GM18498 (cell line): ENCODE results near the gene RPH3AL.
"Not testable (repeated sequence)": the region's sequence is repeated elsewhere in the genome, so short reads cannot be mapped to it uniquely, and the experiment has no call there.

ENCODE experiments used
- ATAC-seq: cut with Tn5 transposase; IDR thresholded peaks from one replicate; pipeline ENCODE4 v1.9.1; 2021; ENCODE audit warnings: mild to moderate bottlenecking, moderate library complexity; ENCODE audit not compliant: unreplicated experiment

The RPH3AL gene

DNA sequence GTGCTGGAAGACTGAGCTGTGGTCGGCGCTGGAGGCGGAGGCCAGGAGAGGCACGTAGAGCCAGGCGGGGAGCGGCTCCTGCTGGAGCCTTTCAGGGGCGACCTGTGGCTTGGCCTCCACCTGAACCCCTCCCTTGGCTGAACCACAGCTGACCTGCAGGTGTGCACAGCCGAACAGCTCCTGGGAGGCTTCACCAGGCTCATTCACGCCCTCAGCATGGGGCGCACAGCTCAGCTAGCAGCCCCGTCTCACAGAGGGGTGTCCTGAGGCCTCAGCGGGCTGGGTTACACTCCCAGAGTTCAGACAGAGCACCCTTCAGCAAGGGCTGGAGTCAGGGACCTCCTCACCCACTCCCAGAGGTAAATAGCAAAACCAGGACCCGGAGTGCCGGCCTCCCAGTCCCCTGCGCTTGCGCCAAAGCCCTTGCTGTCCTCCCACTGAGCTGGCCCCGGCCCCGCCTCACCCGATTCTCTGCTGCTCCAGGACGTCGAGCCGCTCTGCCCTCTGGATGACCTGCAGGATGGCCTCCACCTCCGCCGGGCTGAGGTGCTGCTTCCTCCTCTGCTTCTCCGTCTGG, 31.7 kb downstream of the RPH3AL start:
- no peak for ATAC-seq

DNA sequence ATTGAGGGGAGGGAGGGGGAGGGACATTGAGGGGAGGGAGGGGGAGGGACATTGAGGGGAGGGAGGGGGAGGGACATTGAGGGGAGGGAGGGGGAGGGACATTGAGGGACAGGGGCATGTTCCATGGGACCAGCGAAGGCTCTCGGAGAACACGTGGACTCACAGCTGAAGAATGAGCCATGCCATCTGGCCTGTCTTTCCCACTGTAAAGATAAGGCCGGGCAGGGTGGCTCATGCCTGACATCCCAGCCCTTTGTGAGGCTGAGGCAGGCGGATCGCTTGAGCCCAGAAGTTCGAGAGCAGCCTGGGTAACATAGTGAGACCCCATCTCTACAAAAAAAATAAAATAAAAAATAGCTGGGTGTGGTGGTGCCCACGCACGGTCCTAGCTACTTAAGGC, 32.5 kb downstream of the RPH3AL start:
- no peak for ATAC-seq

DNA sequence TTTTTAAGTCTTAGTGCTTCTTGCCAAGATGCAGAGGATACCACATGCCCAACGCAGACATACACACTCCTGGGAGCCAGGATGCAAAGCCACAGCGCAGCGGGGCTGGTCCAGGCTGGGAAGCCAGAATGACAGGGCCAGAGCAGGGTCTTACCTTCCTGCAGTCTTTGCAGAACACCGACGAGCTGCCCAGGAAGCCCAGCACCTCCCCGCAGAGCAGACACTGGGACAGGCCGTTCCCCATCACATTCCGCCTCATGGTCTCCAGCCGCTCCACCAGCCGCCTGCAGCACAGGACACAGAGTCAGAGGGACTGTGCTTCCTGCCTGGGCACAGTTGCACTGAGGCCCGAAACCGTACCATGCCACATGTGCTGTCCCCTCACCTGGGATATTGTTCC, 33.3 kb downstream of the RPH3AL start:
- no peak for ATAC-seq

DNA sequence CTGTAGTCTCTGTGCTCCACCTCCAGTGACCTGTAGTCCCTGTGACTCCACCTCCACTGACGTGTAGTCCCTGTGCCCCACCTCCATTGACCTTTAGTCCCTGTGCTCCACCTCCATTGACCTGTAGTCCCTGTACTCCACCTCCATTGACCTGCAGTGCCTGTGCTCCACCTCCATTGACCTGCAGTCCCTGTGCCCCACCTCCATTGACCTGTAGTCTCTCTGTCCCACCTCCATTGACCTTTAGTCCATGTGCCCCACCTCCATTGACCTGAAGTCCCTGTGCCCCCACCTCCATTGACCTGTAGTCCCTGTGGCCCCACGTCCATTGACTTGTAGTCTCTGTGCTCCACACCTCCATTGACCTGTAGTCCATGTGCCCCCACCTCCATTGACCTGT, 35.5 kb downstream of the RPH3AL start:
- not testable (repeated sequence) for ATAC-seq

DNA sequence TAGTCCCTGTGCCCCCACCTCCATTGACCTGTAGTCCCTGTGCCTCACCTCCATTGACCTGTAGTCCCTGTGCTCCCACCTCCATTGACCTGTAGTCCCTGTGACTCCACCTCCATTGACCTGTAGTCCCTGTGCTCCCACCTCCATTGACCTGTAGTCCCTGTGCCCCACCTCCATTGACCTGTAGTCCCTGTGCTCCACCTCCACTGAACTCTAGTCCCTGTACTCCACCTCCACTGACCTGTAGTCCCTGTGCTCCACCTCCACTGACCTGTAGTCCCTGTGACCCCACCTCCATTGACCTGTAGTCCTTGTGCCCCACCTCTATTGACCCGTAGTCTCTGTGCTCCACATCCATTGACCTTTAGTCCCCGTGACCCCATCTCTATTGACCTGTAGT, 37.2 kb downstream of the RPH3AL start:
- ATAC-seq: not testable (repeated sequence)

DNA sequence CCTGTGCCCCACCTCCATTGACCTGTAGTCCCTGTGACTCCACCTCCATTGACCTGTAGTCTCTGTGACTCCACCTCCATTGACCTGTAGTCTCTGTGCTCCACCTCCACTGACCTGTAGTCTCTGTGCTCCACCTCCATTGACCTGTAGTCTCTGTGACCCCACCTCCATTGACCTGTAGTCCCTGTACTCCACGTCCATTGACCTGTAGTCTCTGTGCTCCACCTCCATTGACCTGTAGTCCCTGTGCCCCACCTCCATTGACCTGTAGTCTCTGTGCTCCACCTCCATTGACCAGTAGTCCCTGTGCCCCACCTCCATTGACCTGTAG, 38.0 kb downstream of the RPH3AL start:
- not testable (repeated sequence) for ATAC-seq

DNA sequence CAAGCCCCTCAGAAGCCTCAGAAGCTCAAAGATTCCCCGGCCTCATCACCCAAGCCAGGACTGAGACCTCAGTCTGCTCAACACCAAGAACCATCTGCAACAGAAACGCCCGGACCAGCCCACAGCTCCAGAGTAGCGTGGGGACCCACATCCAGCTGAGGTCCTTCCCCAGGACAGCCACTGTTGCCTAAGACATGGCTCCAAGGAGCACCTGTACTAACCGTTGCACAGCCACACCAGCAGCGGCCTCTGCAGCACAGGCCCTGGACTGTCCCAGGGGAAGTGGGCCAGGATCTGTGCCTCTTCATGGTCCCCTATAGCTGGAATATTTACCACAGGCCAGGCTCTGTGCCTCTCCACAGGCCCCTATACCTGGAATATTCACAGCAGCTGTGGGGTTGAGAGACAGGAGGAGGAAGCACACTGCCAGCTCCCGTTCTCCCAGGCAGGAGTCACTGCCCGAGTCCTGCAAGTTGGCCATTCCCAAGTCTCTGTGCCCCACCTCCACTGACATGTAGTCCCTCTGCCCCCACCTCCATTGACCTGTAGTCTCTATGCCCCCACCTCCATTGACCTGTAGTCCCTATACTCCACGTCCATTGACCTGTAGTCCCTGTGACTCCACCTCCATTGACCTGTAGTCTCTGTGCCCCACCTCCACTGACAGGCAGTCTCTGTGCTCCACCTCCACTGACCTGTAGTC, 38.5 kb downstream of the RPH3AL start:
- ATAC-seq: no peak

DNA sequence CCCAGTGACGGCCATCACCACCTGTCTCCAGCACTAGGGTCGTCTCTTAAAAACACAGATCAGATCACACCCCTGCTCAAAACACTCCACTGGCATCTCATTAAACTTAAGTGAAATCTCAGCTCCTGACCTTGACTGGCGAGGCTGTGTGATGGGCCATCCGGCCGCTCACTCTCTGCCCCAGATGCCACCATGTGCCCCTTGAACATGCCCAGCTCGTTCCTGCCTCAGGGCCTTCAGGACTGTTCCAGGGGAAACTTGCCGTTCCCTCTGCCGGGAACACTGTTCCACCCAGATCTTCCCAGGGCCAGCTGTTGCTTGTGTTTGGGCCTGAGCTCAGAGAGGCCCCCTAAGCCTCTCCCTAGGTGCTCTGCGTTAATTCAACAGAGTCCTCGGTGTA, 39.4 kb downstream of the RPH3AL start:
- ATAC-seq: no peak

DNA sequence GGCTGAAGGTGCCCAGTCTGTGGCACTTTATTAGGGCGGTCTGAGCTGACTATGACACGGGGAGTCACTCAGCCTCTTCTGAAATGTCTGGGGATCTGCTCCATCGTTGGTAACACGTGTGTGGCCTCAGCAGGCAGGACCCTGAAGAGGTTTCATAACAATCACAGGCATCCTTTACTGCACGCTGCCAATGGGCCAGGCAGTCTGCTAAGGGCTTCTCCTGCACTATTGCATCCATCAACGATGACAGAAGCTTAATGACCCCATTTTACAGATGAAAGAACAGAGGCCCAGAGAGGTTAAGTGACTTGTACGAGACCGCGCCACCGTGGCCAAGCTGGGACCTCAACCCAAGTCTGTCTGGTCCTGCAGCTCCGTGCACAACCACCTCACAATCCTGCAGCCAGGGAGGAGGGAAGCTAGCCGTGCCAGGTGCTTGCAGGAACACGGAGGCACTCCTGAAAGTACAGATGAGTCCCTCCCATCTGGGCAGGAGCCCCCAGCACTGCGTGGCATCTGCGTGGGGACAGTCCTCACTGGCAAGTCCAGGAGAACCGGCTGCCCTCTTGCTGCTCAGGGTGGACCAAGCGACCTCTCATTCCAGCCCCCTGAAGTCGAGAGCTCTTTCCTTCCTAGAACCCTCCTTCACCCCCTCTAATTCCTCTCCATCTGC, 40.0 kb downstream of the RPH3AL start:
- no peak for ATAC-seq

DNA sequence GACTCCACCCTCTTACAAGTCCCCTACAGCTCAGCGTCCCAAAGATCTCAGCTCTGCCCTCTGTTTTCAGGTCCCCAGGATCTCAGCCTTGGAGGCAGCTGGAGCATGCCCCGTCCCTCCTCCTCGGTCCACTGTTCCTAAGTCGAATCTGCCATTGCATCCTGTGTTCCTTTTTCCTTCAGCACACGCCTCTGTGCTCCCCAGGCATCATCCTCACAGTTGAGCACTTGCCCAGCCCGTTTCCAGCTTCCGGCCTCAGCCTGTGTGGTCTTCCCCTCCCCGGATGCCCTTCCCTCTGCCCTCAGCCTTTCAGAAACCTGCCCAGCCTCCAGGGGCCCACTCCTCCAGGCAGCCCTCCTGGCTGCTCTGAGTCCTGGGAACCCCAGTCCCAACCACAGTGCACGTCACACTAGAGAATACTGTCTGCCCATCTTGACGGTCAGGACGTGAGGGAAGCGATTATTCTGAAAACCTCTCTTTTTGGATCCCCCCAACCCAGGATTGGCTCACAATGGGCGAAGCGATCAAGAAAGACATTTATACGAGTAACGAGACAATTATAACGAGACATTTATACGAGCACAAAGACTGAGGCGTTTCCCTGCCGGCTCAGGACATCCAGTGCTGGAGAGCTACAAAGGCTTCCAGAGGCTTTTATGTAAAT, 41.4 kb downstream of the RPH3AL start:
- ATAC-seq: no peak

DNA sequence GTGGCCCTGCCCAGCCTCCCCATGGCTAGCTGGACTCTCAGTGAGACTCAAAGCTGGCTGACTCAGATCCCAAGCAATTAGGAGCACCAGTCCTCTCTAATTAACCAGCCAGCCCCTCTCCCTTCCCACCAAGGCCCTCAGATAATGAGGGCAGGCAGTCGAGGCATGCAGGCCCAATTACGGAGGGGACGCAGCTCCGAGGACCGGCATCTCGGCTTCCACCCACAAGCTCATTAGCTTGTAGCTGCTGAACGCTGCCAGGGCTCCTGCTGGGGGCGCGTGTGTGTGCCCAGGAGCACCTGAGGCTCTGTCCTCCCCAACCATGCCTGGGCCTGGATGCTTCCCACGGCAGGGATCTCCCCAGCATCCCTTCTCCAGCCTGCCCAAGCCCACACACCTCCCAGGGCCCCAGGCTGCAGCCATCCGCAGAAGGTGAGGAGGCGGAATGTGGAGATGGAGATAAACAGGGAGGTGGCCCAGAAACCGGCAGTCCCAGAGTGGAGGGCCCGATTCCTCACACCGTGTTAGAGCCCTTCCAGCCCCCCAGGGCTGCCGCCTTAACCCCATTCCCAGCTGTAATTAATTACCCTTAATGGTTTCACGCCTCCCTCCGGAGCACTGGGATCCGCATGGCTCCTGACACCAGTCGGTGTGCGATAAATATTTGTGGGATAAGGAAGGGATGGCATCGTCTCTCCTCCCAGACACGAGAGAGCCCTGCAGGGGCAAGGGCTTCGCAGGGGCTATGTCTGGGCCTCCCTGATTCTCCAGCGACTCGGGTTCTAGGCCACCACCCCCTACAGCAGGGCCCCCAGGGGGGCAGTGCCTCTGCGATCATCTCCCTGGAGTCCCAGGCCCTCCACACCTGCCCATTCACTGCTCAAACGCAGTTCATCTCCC, 42.2 kb downstream of the RPH3AL start:
- ATAC-seq: no peak

DNA sequence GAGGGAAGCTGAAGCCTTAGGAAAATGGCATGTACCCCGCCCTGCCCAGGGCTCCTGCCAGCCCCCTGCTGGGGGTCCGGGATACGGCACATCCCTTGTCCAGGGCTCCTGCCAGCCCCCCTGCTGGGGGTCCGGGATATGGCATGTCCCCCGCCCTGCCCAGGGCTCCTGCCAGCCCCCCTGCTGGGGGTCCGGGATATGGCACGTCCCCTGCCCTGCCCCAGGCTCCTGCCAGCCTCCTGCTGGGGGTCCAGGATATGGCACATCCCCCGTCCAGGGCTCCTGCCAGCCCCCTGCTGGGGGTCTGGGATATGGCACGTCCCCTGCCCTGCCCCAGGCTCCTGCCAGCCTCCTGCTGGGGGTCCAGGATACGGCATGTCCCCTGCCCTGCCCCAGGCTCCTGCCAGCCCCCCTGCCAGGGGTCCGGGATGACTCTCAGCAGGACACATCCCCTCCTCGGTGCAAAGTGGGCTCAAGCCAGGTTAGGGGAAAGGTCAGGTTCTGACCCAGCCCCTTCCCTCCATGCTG, 43.2 kb downstream of the RPH3AL start:
- no peak for ATAC-seq

DNA sequence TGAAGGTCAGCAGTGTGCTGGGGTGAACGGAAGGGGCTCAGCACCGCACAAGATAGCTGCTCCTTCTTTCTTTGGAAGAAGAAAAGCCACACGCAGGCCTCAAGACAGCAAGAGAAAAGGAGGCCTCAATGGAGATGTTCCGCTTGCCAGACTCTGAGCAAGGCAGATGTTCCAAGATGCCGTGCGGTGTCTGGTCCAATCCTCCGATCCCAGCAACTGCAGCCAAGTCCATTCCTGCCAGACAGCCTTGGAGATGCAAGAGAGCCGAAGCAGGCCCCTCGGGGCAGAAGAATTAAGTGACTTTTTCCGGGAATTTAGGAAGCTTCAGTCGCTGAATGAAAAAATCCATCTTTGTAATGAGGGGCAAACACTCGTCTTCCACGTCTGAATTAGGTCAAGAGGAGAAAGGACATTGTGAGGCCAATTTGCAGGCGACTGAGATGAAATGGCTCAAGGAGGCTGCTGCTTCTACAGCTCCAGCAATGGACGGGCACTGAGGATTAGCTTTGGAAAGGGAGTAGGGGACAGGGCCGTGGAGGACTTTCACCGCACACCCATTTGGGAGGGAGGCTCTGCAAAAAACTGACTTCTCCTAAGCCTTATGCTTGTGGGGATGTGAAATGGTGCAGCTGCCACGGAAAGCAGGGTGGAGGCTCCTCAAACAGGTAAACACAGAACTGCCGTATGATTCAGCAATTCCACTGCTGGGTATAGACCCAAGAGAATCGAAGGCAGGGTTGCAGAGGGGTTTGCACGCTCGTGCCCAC, 44.7 kb downstream of the RPH3AL start:
- no peak for ATAC-seq

DNA sequence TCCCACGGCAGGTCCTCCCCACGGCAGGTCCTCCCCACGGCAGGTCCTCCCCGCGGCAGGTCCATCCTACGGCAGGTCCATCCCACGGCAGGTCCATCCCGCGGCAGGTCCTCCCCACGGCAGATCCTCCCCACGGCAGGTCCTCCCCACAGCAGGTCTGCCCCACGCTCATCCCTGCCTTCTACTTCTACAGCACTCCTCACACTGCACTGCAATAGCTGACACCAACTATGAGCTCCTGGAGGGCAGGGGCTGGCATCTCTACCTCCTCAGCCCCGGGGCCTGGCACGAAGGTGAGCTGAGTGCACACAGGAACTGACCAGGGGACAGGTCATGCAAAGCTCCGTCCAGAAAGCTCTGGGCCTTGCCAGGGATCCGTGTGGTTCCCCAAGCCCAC, 45.3 kb downstream of the RPH3AL start:
- no peak for ATAC-seq

DNA sequence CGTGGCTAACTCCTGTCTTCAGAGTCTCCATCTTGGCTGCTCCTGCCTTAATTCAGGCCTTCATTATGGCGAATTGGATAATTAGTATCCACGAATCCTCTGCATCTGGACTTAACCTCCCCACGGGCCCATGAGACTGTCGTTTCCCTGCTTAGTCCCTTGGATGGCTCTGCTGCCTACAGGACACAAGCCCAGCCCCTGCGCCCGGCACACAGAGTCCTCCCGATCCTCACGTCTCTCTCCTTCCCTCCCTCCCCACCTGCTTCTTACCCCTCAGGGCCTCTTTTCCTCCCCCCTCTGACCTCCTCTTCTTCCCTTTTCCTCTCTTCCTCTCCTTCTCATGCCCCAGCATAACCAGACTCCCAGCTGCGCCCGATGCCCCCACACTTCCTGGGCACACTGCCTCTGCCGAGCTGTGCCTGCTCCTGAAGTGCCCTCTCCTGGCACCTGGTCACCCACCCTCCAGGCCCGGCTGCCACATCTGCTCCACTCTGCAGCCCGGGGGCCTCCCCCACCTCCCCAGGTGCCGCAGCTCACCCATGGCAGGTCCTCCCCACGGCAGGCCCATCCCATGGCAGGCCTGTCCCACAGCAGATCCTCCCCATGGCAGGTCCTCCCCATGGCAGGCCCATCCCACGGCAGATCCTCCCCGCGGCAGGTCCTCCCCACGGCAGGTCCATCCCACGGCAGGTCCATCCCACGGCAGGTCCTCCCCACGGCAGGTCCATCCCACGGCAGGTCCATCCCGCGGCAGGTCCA, 45.9 kb downstream of the RPH3AL start:
- ATAC-seq: no peak

DNA sequence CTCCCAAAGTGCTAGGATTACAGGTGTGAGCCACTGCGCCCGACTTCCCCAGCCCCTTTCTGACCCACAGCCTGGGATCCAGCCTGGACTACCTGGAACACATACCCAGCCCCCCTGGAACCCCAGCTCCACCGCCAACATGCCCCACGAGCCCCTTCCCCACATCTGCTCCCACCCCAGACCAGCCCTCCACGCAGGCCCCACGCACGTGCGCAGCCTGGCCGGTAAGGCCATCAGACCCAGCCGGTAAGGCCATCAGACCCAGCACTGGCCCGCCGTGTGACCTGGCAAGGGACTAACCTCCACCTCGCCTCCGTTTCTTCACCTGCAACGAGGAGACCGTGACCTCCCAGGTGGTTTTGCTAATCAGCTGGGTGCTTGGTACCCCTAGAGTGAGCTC, 46.5 kb downstream of the RPH3AL start:
- no peak for ATAC-seq

DNA sequence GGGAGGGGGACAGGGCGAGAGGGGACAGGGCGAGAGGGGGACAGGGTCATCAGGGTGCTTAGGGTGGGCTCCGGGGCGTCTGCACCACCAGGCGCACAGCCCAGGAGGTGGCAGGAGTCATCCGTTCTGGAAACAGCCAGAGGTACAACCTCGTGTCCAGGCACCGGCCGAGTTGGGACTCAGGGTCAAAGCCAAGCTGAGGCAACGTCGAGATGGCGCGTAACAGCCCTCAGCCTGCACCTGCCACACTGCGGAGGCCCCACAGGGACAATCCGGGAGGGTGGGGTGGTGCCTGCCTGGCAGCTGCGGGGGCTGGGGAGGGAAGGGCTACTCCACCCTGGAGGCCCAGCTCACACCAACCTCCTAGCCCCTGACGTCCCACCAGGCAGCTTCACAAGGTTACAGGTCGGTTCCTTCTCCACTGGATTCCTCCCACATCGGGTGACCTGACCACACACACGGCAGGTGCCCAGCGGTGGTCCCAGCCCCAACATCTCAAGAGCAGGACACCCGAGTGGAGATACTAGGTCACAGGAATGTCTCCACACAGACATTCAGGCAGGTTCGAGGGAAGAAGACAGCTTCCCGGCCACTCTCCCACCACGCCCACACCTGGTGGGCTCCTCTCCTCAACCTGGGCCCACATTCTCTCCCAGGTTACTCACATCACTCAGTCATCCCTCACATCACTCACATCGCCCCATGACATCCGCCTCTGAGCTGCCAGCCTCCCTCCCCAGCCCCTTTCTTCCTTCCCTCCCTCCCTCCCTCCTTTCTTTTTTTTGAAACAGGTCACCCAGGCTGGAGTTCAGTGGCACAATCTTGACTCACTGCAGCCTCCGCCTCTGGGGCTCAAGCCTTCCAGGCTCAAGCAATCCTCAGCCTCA, 47.3 kb downstream of the RPH3AL start:
- no peak for ATAC-seq

DNA sequence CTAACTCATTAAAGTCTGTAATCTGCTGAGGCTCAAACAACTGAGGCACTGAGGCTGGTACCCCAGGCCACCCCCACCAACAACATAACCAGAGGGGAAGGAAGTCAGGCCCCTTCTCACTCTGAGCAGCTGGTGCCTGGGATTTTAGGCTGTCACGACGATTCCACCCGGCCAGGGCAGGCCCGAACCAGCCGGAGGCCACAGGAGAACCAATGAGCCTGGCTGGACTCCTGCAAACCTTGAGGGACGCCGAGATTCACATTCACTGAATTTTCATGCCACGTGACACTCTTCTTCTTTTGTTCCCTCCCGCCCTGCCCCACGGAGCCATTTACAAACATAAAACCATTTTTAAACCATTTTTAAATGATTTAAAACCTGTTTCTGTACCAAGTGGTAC, 48.1 kb downstream of the RPH3AL start:
- ATAC-seq: no peak
